ENCODE results near the gene MED15.

The MED15 gene

DNA sequence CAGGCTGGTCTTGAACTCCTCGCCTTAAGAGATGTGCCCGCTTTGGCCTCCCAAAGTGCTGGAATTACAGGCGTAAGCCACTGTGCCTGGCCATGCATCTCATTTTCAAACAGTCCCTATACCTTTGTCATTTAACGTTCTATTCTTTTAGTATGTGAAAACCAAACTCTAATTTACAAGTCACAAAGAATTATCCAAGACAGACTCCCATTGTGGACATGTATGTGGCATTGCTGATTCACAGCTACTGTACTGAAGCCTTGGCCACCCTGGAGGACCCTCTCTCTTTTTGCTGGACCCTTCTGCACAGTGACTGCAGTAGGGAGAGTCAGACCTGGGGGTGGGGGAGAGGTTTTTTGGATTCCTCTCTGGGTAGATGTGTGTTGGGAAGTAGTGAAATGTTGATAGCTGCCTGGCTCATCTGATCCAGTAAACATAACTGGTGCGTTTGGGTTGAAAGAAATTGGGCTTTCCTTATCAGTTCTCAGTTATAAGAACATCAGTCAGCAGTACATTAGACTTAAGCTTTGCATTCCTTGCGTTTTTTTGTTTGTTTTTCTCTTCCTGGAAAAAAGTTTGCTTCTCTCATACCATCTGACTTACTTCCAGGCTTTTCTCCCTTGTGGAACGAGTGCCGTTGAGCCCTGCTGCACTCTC, 65.9 kb downstream of the MED15 start:
- DNase-seq, result no peak

GRCh38 chr22:20573833-20574615, 66.6 kb downstream of the MED15 start:
- no peak for DNase-seq

- no peak for DNase-seq
Observed at GRCh38 chr22:20574920-20575353, 67.5 kb downstream of the MED15 start.

GRCh38 chr22:20575724-20576444, 68.5 kb downstream of the MED15 start:
- DNase-seq, result no peak

- DNase-seq, result no peak
Observed at GRCh38 chr22:20576445-20576816, 69.0 kb downstream of the MED15 start.

GRCh38 chr22:20577045-20577444, 69.6 kb downstream of the MED15 start:
- DNase-seq, result no peak

DNA sequence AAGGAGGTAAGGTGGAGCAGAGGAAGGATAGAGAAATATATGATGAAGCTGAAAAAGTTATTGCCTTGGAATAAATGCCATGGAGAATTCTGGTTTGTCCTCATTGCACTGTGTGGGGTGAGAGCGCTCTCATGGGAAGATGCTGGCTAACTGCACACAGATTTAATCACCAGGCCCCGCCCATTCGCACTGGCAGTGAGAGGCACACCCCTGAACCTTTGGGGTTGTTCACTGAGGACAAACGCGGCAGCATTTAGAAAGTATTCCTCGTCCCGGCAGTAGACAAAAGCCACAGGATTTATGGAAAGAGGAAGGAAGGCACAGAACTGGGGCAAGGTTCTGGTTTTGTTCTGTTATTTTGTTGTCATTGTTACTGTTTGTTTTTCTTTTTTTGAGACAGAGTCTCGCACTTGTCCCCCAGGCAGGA, 70.2 kb downstream of the MED15 start:
- no peak for DNase-seq

GRCh38 chr22:20578192-20578591, 70.8 kb downstream of the MED15 start:
- no peak for DNase-seq

GRCh38 chr22:20578707-20579106, 71.3 kb downstream of the MED15 start:
- no peak for DNase-seq

DNA sequence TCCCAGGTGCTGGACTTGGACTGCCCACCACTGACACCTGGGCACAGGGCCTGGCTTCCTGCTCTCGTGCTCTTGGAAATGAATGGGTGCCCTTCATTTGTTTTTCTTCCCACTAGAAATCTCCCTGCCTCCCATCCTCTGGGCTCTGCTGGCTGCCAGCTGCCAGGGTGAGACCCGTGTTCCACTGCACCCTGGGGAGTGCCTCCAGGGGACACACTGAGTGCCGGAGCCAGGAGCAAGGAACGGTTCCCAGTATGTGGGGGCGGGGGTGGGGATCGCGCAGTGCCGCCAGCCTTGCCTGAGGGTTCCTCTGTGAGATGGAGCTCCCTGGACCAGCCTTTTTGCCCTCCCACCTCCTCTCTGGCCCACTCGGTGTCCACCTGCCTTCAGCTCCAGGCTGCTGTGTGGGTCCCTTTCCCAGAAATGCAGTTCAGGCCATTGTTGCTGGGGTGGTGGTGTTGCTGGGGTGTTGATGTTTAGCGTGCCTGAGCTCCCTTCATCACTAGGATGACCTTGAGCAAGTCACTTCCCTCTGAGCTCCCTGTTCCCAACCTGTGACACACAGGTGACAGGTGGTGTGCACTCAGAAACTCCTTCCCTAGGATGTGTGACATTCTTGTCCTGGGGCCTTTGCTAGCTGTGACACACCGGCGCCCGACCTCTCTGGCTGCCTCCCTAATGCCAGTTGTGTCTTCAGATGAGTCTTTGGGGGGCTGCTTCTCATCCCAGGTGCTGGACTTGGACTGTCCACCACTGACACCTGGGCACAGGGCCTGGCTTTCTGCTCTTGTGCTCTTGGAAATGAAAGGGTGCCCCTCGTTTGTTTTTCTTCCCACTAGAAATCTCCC, 72.1 kb downstream of the MED15 start:
- DNase-seq, result no peak

DNA sequence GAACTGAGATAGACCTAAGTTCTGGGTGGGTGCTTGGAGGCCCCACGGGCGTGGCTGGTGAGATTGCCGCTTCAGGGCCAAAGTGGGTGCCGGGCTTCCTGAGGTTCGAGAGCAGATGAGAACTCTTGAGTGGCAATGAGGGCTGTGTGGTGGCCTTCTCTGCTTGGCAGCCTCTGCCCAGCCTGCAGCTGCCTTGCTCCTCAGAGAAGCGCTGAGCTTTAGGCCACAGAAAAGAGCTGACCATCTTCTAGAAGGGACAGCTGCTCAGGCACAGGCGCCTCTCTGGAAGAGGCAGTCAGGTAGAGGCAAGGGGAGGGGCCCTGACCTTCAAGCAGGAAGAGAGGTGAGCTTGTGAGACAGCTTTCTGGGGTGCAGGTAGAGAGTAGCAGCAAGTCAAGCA, 72.8 kb downstream of the MED15 start:
- no peak for DNase-seq

DNA sequence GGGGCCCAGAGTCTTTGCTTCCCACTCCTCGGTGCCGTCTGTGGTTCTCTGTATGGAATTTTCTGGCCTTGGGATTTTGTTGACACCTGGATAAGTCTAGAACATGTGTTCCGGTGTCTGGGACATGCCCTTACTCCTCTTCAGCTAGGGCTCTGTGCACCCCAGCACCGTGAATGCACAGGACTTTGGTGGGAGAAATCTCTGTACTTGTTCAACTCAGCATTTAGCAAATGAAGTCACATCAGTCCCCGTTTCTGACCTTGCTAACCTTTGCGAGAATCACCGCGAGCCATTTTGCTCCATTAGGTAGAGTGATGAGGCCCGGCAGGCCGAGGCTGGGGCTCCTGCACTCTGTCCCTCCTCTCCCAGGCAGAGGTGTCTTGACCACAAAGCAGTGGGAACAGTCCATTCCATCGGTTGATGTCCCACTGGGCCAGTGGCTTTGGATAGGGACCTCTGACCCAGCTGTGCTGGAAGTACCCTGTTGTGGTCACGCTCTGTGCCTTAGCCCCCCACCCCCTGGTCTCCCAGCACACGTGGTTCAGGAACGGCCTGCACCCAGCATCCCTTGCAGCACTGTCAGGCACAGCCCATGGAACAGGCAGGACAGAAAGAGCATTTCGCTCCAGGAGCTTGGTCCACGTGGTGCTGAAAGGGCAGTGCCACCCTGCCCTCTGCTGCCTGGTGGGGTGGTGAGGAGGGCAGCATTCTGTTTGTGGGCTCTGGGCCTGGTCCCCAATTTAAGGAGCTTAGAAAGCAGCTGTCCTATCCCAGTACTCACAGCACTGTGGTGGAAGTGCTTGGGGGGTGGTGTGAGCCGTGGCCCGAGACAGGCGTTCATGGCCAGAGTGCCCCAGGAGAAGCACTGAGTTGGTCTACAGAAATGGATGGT, 73.4 kb downstream of the MED15 start:
- DNase-seq, result no peak

GRCh38 chr22:20581503-20582170, 74.2 kb downstream of the MED15 start:
- DNase-seq, result peak; percentile 66

GRCh38 chr22:20582171-20582511, 74.7 kb downstream of the MED15 start:
- DNase-seq, result no peak

GRCh38 chr22:20582520-20583361, 75.3 kb downstream of the MED15 start:
- no peak for DNase-seq

- no peak for DNase-seq
Observed at GRCh38 chr22:20583471-20583922, 76.1 kb downstream of the MED15 start.

GRCh38 chr22:20584029-20584871, 76.8 kb downstream of the MED15 start:
- DNase-seq, result no peak

GRCh38 chr22:20584872-20585638, 77.6 kb downstream of the MED15 start:
- peak; percentile 21 for DNase-seq
